Activated T-cell treated with anti-CD3 and anti-CD28 coated beads, Interleukin-2, amount 50 U/mL, for 24 hours (primary cell): ENCODE results near the gene PITPNM3.

Experiments used
- DNase-seq: peaks from one replicate; pipeline ENCODE4 v3.0.0-alpha.2; 2020
- H3K27ac Mint-ChIP-seq: 2 replicates; pipeline ENCODE4 v1.8.0; 2020; ENCODE audit warnings: mild to moderate bottlenecking, mixed read lengths
- H3K27me3 Mint-ChIP-seq: 2 replicates; pipeline ENCODE4 v1.8.0; 2020; ENCODE audit warnings: mixed read lengths
- H3K36me3 Mint-ChIP-seq: 2 replicates; pipeline ENCODE4 v1.8.0; 2020; ENCODE audit warnings: low read depth, mixed read lengths
- H3K4me1 Mint-ChIP-seq: 2 replicates; pipeline ENCODE4 v1.8.0; 2020; ENCODE audit warnings: low read depth, mixed read lengths
- H3K4me3 Mint-ChIP-seq: 2 replicates; pipeline ENCODE4 v1.8.0; 2020; ENCODE audit warnings: mild to moderate bottlenecking, moderate library complexity, mixed read lengths
- H3K9me3 Mint-ChIP-seq: 2 replicates; pipeline ENCODE4 v1.8.0; 2020; ENCODE audit warnings: mixed read lengths

The PITPNM3 gene

DNA sequence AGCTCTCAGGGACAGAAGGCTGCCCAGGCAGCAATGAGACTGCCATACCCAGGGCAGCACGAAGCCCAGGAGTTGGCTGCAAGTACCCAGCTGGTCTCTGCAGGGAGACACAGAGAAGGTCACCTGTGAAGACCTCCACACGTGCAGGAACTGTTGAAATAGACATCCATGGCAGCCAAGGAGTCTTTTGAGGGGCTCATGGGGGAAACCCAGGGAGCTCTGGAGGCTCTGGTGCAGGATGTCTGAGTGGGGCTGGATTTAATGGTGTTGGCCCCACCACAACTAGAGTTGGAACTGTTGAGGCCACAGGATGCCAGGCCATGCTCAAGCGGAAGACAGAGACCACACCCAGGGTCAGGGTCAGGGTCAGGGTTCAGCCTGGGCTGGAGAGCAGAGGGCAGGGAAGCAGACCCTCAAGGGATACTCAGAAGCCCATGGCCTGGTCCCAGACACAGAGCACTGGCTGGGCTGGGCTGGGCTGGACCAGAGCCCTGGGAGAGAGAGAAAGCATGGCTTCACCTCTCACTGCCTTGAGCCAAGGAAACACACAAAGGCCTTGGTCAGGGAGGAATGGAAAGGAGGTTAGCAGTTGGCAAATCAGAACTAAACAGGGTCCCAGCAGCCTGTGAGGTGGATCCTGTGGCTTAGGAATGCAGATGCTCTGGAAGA is 21.4 kb downstream of the PITPNM3 start:
- Mint-ChIP-seq H3K27me3 (no peaks in the 10 kb centered on the region), H3K27ac (no peak overlapping the region), H3K4me1 (no peaks in the 10 kb centered on the region), H3K9me3 (no peaks in the 10 kb centered on the region), H3K4me3 (no peak overlapping the region), H3K36me3 (no peaks in the 10 kb centered on the region)
- DNase-seq, result no peak

- no peaks in the 10 kb centered on the region for H3K36me3 Mint-ChIP-seq
- H3K4me1 Mint-ChIP-seq, result no peaks in the 10 kb centered on the region
Measured at GRCh38 chr17:6532441-6532885, 23.9 kb downstream of the PITPNM3 start.

GRCh38 chr17:6531575-6531974 is 24.8 kb downstream of the PITPNM3 start:
- H3K4me1 Mint-ChIP-seq, result no peaks in the 10 kb centered on the region
- no peaks in the 10 kb centered on the region for H3K36me3 Mint-ChIP-seq
- no peaks in the 10 kb centered on the region for H3K9me3 Mint-ChIP-seq
- no peak for DNase-seq
- H3K27ac Mint-ChIP-seq, result no peak overlapping the region
- no peaks in the 10 kb centered on the region for H3K27me3 Mint-ChIP-seq
- no peak overlapping the region for H3K4me3 Mint-ChIP-seq

More at GRCh38 chr17:6532441-6532885, 23.9 kb downstream of the PITPNM3 start:
- H3K4me3 Mint-ChIP-seq, result no peak overlapping the region
- H3K27me3 Mint-ChIP-seq, result no peaks in the 10 kb centered on the region
- H3K27ac Mint-ChIP-seq, result no peak overlapping the region
- H3K9me3 Mint-ChIP-seq, result no peaks in the 10 kb centered on the region
- DNase-seq, result no peak

GRCh38 chr17:6530324-6530920 is 25.9 kb downstream of the PITPNM3 start:
- DNase-seq, result no peak
- H3K4me1 Mint-ChIP-seq, result no peaks in the 10 kb centered on the region
- H3K4me3 Mint-ChIP-seq, result no peak overlapping the region
- H3K9me3 Mint-ChIP-seq, result no peaks in the 10 kb centered on the region
- no peaks in the 10 kb centered on the region for H3K27me3 Mint-ChIP-seq
- H3K27ac Mint-ChIP-seq, result no peak overlapping the region
- H3K36me3 Mint-ChIP-seq, result no peaks in the 10 kb centered on the region

DNA sequence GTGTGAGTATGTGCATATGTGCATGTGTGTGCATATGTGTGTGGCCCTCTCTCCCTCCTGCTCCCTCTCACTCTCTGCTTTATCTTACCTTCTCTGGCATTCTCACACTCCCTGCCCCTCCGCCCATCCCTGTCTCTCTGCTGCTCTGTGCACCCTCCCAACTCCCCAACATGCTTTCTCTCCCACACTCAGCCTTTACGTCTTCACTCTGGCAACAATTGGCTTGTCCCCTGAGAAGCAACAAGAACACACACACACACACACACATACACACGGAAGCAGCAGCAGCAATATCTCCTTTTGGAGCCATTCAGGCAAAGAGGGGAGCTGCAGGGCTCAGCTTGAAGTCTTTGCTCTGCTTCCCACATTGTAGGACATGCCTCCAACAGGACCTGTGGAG is 27.8 kb downstream of the PITPNM3 start:
- H3K4me3 Mint-ChIP-seq, result no peak overlapping the region
- H3K27me3 Mint-ChIP-seq, result no peaks in the 10 kb centered on the region
- H3K9me3 Mint-ChIP-seq, result no peaks in the 10 kb centered on the region
- H3K4me1 Mint-ChIP-seq, result no peaks in the 10 kb centered on the region
- H3K36me3 Mint-ChIP-seq, result no peaks in the 10 kb centered on the region
- no peak overlapping the region for H3K27ac Mint-ChIP-seq
- no peak for DNase-seq

GRCh38 chr17:6526362-6527152 is 29.8 kb downstream of the PITPNM3 start:
- H3K9me3 Mint-ChIP-seq, result no peaks in the 10 kb centered on the region
- H3K36me3 Mint-ChIP-seq, result no peaks in the 10 kb centered on the region
- no peak overlapping the region for H3K4me3 Mint-ChIP-seq
- DNase-seq, result no peak
- H3K27me3 Mint-ChIP-seq, result no peaks in the 10 kb centered on the region
- no peaks in the 10 kb centered on the region for H3K4me1 Mint-ChIP-seq
- no peak overlapping the region for H3K27ac Mint-ChIP-seq

GRCh38 chr17:6525731-6526130 is 30.6 kb downstream of the PITPNM3 start:
- no peaks in the 10 kb centered on the region for H3K4me1 Mint-ChIP-seq

GRCh38 chr17:6525141-6525540 is 31.2 kb downstream of the PITPNM3 start:
- Mint-ChIP-seq H3K4me3 (no peak overlapping the region), H3K4me1 (no peaks in the 10 kb centered on the region), H3K27me3 (no peaks in the 10 kb centered on the region), H3K36me3 (no peaks in the 10 kb centered on the region), H3K27ac (no peak overlapping the region), H3K9me3 (no peaks in the 10 kb centered on the region)
- DNase-seq, result no peak

More at GRCh38 chr17:6525731-6526130, 30.6 kb downstream of the PITPNM3 start:
- H3K27me3 Mint-ChIP-seq, result no peaks in the 10 kb centered on the region
- H3K36me3 Mint-ChIP-seq, result no peaks in the 10 kb centered on the region
- no peaks in the 10 kb centered on the region for H3K9me3 Mint-ChIP-seq
- H3K4me3 Mint-ChIP-seq, result no peak overlapping the region
- H3K27ac Mint-ChIP-seq, result no peak overlapping the region
- no peak for DNase-seq

GRCh38 chr17:6524520-6524919 is 31.8 kb downstream of the PITPNM3 start:
- no peak overlapping the region for H3K27ac Mint-ChIP-seq
- no peaks in the 10 kb centered on the region for H3K36me3 Mint-ChIP-seq
- no peaks in the 10 kb centered on the region for H3K9me3 Mint-ChIP-seq
- no peak for DNase-seq
- H3K27me3 Mint-ChIP-seq, result no peaks in the 10 kb centered on the region
- H3K4me1 Mint-ChIP-seq, result no peaks in the 10 kb centered on the region
- H3K4me3 Mint-ChIP-seq, result no peak overlapping the region

DNA sequence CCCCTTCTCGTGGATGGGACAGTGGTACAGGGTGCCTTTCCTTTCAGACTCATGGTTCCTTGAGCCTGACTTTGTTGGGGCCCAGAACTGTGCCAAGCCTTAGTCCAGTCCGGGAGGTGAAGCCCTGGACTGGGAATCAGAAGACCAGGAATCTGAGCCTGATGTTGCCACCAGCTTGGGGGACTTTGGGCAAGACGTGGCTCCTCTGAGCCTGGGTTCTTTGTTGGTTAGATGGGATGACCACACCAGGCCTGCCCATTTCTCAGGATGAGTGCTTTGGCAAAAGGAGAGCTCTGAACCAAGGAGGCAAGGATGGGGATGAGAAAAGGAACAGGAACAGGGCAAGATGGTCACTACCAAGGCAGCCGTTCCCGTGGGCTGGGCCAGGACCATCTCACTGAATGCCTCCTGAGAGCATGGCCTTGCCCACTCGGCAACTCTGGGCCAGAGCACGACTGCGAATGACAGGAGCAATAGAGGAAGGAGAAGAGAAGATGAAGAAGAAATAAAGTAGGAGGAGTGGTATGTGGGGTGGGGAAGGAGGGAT is 32.5 kb downstream of the PITPNM3 start:
- H3K27me3 Mint-ChIP-seq, result no peaks in the 10 kb centered on the region
- H3K27ac Mint-ChIP-seq, result no peak overlapping the region
- no peak for DNase-seq
- no peaks in the 10 kb centered on the region for H3K4me1 Mint-ChIP-seq
- H3K9me3 Mint-ChIP-seq, result no peaks in the 10 kb centered on the region
- H3K36me3 Mint-ChIP-seq, result no peaks in the 10 kb centered on the region
- H3K4me3 Mint-ChIP-seq, result no peak overlapping the region

DNA sequence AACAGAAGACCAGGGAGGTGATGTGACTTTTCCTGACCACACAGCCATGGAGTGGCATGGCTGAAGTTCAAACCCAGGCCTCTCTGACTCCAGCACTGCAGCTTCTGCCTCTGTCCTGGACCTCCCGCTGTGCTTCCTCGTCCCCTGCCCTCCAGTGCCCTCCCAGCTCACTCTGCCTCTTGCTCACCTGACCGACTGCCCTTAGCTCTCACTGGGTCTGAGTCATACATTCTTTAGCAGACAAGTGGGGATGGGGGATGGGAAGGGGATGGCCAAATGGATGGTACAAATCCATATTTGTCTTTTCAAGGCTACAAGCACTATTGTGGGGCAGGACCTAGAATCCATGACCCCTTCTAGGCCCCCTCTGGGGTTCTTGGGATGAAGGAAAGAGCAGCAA is 33.0 kb downstream of the PITPNM3 start:
- DNase-seq, result no peak
- H3K9me3 Mint-ChIP-seq, result no peaks in the 10 kb centered on the region
- no peaks in the 10 kb centered on the region for H3K27me3 Mint-ChIP-seq
- no peaks in the 10 kb centered on the region for H3K4me1 Mint-ChIP-seq
- no peaks in the 10 kb centered on the region for H3K36me3 Mint-ChIP-seq
- no peak overlapping the region for H3K27ac Mint-ChIP-seq
- no peak overlapping the region for H3K4me3 Mint-ChIP-seq

DNA sequence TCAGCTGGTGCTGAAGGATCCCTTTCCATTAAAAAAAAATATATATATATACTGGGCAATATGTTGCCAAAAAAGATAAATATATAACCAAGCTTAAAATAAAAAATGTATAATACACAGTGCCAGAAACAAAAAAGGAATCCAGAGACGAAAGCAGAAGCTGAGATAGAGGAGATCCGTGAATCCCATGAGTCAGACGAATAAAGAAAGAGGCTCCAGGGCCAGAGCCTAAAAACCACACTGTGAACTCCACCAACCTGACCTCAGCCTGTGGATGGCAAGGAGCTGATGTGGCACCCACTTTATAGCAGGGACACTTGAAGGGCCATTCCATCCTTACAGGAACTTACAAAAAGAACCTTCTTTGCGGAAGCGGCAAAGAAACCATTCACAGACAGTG is 34.8 kb downstream of the PITPNM3 start:
- no peaks in the 10 kb centered on the region for H3K27me3 Mint-ChIP-seq
- DNase-seq, result no peak
- H3K9me3 Mint-ChIP-seq, result no peaks in the 10 kb centered on the region
- H3K4me1 Mint-ChIP-seq, result no peaks in the 10 kb centered on the region
- H3K27ac Mint-ChIP-seq, result no peak overlapping the region
- no peaks in the 10 kb centered on the region for H3K36me3 Mint-ChIP-seq
- H3K4me3 Mint-ChIP-seq, result no peak overlapping the region

DNA sequence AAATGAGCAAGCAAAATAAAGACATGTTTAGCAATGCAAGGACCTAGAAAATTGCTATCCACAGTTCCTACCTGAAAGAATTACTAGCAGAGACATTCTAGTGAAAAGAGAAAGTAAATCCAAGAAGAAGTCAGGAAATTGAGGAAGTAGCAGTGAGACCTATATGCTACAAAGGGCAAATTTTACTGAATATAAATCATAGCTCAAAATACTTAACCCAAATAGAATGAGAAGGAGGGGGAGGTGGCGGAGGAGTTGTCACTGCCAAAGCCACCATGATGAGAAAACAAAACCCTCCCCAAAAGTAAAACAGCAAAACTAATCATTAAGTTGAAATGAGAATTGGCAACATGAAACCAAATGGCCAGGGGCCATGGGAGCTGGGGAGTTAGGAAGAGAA is 39.3 kb downstream of the PITPNM3 start:
- peaks cover 9% of the 10 kb centered on the region for H3K27me3 Mint-ChIP-seq
- H3K9me3 Mint-ChIP-seq, result no peaks in the 10 kb centered on the region
- no peak overlapping the region for H3K4me3 Mint-ChIP-seq
- no peaks in the 10 kb centered on the region for H3K36me3 Mint-ChIP-seq
- no peak overlapping the region for H3K27ac Mint-ChIP-seq
- DNase-seq, result no peak
- no peaks in the 10 kb centered on the region for H3K4me1 Mint-ChIP-seq

DNA sequence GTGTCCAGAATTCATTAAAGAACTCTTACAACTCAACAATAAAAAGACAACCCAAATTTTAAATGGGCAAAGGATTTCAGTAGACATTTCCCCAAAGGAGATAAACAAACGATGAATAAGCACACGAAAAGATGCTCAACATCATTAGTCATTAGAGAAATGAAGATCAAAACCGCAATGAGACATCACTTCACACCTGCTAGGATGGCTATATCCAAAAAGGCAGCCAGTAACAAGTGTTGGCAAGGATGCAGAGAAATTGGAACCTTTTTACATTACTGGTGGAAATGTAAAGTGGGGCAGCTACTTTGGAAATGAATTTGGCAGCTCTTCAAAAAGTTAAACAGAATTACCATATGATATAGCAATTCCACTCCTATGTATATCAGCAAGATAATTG is 42.0 kb downstream of the PITPNM3 start:
- H3K9me3 Mint-ChIP-seq, result no peaks in the 10 kb centered on the region
- no peak overlapping the region for H3K27ac Mint-ChIP-seq
- H3K4me3 Mint-ChIP-seq, result no peak overlapping the region
- H3K4me1 Mint-ChIP-seq, result no peaks in the 10 kb centered on the region
- H3K27me3 Mint-ChIP-seq, result peaks cover 11% of the 10 kb centered on the region
- no peak for DNase-seq
- H3K36me3 Mint-ChIP-seq, result no peaks in the 10 kb centered on the region

DNA sequence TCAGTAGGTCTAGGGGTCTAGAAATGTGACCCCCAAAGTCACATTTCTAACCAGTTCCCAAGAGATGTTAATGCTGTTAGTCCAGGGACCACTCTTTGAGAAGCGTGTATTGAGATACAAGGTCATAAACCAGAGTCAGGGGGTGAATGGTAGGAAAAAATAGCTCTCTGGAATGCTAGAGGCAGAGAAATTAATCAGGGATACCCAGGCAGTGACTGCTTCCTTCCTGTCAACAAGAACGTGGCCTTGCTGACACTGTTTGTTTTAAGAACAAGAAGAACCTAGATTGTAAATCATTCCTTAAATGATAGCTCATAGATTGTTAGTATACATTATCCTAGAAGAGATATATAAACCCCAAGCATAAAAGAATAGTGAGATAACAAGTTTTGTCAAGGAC is 43.8 kb downstream of the PITPNM3 start:
- Mint-ChIP-seq H3K27me3 (peaks cover 17% of the 10 kb centered on the region), H3K27ac (no peak overlapping the region), H3K4me1 (no peaks in the 10 kb centered on the region), H3K9me3 (no peaks in the 10 kb centered on the region), H3K4me3 (no peak overlapping the region), H3K36me3 (no peaks in the 10 kb centered on the region)
- no peak for DNase-seq
